Upper lobe of left lung (tissue), 4 donors: Measurements from ENCODE around the gene VPS13D.

Experiments
- CTCF ChIP-seq, 6 experiments: fragments of 450-650 bp in 4 of 6; fragments of 200-600 bp in 2 of 6; sonication (generic) in 2 of 6; IDR thresholded peaks; one replicate each; pipeline ENCODE4 v1.5.1; 2016 to 2019; ENCODE audit warnings: antibody characterized with exemption in 6 of 6
- POLR2A ChIP-seq, 4 donors: fragments of 450-650 bp; IDR thresholded peaks; one replicate each; pipeline ENCODE4 v1.5.1; 2016 to 2017; ENCODE audit warnings: antibody characterized with exemption in 4 of 4, mild to moderate bottlenecking in 2 of 4
- POLR2AphosphoS5 ChIP-seq, 2 donors: sonication (generic); formaldehyde crosslinking; IDR thresholded peaks; one replicate each; pipeline ENCODE4 v1.5.1; 2017; ENCODE audit warnings: antibody characterized with exemption in 2 of 2

GRCh38 chr1:12551584-12551983 lies 321.8 kb downstream of the VPS13D start:
- TF ChIP-seq POLR2A (IDR thresholded peaks at IDR 0.05) = no peak
- no peak for TF ChIP-seq CTCF (IDR thresholded peaks at IDR 0.05)
- TF ChIP-seq POLR2AphosphoS5 (IDR thresholded peaks at IDR 0.05) = no peak
